HL-60 (cell line): ENCODE results near the gene ZNF749.

Source experiments
- GABPA ChIP-seq: IDR thresholded peaks from 2 replicates; pipeline ENCODE4 v1.6.1; 2012; ENCODE audit warnings: low read depth
- POLR2AphosphoS5 ChIP-seq: IDR thresholded peaks from 2 replicates; pipeline ENCODE4 v1.6.1; 2012; ENCODE audit warnings: low read depth
- SPI1 ChIP-seq: IDR thresholded peaks from 2 replicates; pipeline ENCODE4 v1.6.1; 2012; ENCODE audit warnings: low read depth, mild to moderate bottlenecking, borderline replicate concordance
- TF ChIP-seq, protein P1 (sequence below): IDR thresholded peaks from one replicate; pipeline ENCODE4 v1.5.1; 2011; ENCODE audit warnings: low read length, control low read depth, inconsistent platforms; ENCODE audit not compliant: insufficient read depth
- TF ChIP-seq, protein P2 (sequence below): IDR thresholded peaks from 2 replicates; pipeline ENCODE4 v1.6.1; 2012; ENCODE audit warnings: low read depth; ENCODE audit not compliant: insufficient replicate concordance

DNA sequence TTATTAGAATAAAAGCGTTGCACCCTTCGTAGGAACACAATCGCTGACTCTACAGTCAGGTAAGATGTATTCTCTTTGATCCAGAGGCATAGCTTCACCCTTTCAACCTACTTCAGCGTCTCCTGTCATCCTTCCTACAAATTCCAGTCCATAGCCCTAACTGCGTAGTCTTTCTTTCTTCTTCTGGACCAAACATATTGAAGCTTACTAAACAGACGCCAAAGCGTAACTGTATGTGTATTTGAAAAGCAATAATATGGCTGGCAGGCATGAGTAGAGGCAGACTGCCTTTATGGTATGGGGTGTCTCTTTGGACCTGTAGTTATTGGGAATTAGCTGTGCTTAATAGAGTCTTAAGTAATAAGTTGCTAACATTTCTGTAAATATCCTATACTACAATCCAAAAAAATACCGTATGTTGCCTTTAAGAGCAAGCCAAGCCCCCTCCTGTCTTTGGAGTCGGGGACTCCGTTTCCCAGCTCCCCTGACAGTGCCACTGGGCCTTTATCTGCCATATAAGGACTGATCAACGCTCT, 45.9 kb upstream of the ZNF749 start:
- TF ChIP-seq, protein P1, sequence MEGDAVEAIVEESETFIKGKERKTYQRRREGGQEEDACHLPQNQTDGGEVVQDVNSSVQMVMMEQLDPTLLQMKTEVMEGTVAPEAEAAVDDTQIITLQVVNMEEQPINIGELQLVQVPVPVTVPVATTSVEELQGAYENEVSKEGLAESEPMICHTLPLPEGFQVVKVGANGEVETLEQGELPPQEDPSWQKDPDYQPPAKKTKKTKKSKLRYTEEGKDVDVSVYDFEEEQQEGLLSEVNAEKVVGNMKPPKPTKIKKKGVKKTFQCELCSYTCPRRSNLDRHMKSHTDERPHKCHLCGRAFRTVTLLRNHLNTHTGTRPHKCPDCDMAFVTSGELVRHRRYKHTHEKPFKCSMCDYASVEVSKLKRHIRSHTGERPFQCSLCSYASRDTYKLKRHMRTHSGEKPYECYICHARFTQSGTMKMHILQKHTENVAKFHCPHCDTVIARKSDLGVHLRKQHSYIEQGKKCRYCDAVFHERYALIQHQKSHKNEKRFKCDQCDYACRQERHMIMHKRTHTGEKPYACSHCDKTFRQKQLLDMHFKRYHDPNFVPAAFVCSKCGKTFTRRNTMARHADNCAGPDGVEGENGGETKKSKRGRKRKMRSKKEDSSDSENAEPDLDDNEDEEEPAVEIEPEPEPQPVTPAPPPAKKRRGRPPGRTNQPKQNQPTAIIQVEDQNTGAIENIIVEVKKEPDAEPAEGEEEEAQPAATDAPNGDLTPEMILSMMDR = no peak
- TF ChIP-seq, protein P2, sequence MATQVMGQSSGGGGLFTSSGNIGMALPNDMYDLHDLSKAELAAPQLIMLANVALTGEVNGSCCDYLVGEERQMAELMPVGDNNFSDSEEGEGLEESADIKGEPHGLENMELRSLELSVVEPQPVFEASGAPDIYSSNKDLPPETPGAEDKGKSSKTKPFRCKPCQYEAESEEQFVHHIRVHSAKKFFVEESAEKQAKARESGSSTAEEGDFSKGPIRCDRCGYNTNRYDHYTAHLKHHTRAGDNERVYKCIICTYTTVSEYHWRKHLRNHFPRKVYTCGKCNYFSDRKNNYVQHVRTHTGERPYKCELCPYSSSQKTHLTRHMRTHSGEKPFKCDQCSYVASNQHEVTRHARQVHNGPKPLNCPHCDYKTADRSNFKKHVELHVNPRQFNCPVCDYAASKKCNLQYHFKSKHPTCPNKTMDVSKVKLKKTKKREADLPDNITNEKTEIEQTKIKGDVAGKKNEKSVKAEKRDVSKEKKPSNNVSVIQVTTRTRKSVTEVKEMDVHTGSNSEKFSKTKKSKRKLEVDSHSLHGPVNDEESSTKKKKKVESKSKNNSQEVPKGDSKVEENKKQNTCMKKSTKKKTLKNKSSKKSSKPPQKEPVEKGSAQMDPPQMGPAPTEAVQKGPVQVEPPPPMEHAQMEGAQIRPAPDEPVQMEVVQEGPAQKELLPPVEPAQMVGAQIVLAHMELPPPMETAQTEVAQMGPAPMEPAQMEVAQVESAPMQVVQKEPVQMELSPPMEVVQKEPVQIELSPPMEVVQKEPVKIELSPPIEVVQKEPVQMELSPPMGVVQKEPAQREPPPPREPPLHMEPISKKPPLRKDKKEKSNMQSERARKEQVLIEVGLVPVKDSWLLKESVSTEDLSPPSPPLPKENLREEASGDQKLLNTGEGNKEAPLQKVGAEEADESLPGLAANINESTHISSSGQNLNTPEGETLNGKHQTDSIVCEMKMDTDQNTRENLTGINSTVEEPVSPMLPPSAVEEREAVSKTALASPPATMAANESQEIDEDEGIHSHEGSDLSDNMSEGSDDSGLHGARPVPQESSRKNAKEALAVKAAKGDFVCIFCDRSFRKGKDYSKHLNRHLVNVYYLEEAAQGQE = no peak
- TF ChIP-seq SPI1 (no peak), POLR2AphosphoS5 (no peak), GABPA (no peak)
